OCI-LY7 (cell line): ENCODE data around the gene TLE3. TPM values are rescaled to one million over a fixed set of nuclear protein-coding genes. Genes with fewer than 3 reads are reported as not detected.

Source experiments
- BruUV-seq: library from RNA; stranded (reverse); fragments of 400-500 nt; replicated peaks from 2 replicates; lab custom pipeline; 2021; lab: Mats Ljungman, UMichigan
- CTCF ChIA-PET: fragments of 300-600 bp; sonication (Branson Sonifier 250); formaldehyde crosslinking; loops from one replicate; lab custom pipeline; 2022; ENCODE audit warnings: antibody characterized with exemption; ENCODE audit not compliant: unreplicated experiment; lab: Charles Lee
- POLR2A ChIA-PET: fragments of 300-600 bp; sonication (Branson Sonifier 250); formaldehyde crosslinking; loops from one replicate; lab custom pipeline; 2022; ENCODE audit warnings: antibody characterized with exemption; lab: Charles Lee
- DNase-seq: peaks from one replicate; pipeline ENCODE4 v3.0.0-alpha.2; 2015; ENCODE audit warnings: low spot score
- H2AFZ ChIP-seq: fragments of 200-600 bp; sonication (generic), shearing (Covaris generic); 2 replicates; pipeline ENCODE4 v1.6.1; 2014; ENCODE audit warnings: mild to moderate bottlenecking, antibody characterized with exemption, low read length, moderate library complexity
- H3K27ac ChIP-seq: fragments of 200-600 bp; sonication (generic); 2 replicates; pipeline ENCODE4 v1.5.1; 2014; ENCODE audit warnings: mixed run types, low read depth, mild to moderate bottlenecking, moderate library complexity, low read length, inconsistent platforms; ENCODE audit not compliant: poor library complexity, severe bottlenecking
- H3K36me3 ChIP-seq: fragments of 200-600 bp; sonication (generic); 2 replicates; pipeline ENCODE4 v1.6.1; 2014; ENCODE audit warnings: mild to moderate bottlenecking, antibody characterized with exemption, low read length, moderate library complexity, mixed read lengths; ENCODE audit not compliant: insufficient read depth
- H3K4me1 ChIP-seq: fragments of 200-600 bp; sonication (generic); 2 replicates; pipeline ENCODE4 v1.5.1; 2014; ENCODE audit warnings: mild to moderate bottlenecking, low read length; ENCODE audit not compliant: insufficient read depth, poor library complexity, severe bottlenecking
- H3K4me2 ChIP-seq: fragments of 200-600 bp; sonication (generic); 2 replicates; pipeline ENCODE4 v1.6.1; 2014; ENCODE audit warnings: mild to moderate bottlenecking, low read length
- H3K4me3 ChIP-seq: fragments of 200-600 bp; sonication (generic); 2 replicates; pipeline ENCODE4 v1.5.1; 2014; ENCODE audit warnings: mild to moderate bottlenecking, low read depth, low read length; ENCODE audit not compliant: poor library complexity, severe bottlenecking
- H3K79me2 ChIP-seq: fragments of 200-600 bp; sonication (generic); 2 replicates; pipeline ENCODE4 v1.6.1; 2016; ENCODE audit warnings: low read depth, mild to moderate bottlenecking, low read length, moderate library complexity, mixed read lengths; ENCODE audit not compliant: insufficient read depth
- H3K9me2 ChIP-seq: fragments of 200-600 bp; sonication (generic); 2 replicates; pipeline ENCODE4 v1.6.1; 2016; ENCODE audit warnings: mild to moderate bottlenecking, low read length, mixed read lengths; ENCODE audit not compliant: insufficient read depth
- H3K9me3 ChIP-seq: fragments of 200-600 bp; sonication (generic); 2 replicates; pipeline ENCODE4 v1.6.1; 2014; ENCODE audit warnings: mild to moderate bottlenecking, mixed run types, low read length, mixed read lengths
- H4K20me1 ChIP-seq: fragments of 200-600 bp; sonication (generic); 2 replicates; pipeline ENCODE4 v1.6.1; 2014; ENCODE audit warnings: mild to moderate bottlenecking, antibody characterized with exemption, low read length, moderate library complexity, mixed read lengths; ENCODE audit not compliant: insufficient read depth
- CTCF ChIP-seq: fragments of 200-600 bp; sonication (generic); conservative IDR thresholded peaks from 2 replicates; pipeline ENCODE4 v1.5.1; 2014; ENCODE audit warnings: mild to moderate bottlenecking, antibody characterized with exemption, low read length, moderate library complexity, mixed read lengths
- EZH2phosphoT487 ChIP-seq: fragments of 200-600 bp; sonication (generic); IDR thresholded peaks from 2 replicates; pipeline ENCODE4 v1.6.1; 2018; ENCODE audit warnings: low read depth, borderline replicate concordance, mild to moderate bottlenecking, mixed run types, antibody characterized with exemption, low read length, moderate library complexity, mixed read lengths
- intact Hi-C: fragments of 100-400 bp; cut with micrococcal nuclease; formaldehyde crosslinking; loops from one replicate; pipeline ENCODE4 v1.10.0; 2022; ENCODE audit not compliant: unreplicated experiment
- total RNA-seq, 2 experiments: library from RNA; depleted of rRNA in 1 of 2; stranded (reverse); fragments of >200 nt in 1 of 2; shearing (Covaris generic) in 1 of 2; gene quantifications; 2 replicates each; pipeline ENCODE4 v1.2.3, GENCODE V29; 2014 to 2022

TLE3 gene
- total RNA-seq, 2 experiments from 2014 or later, result 31.9 to 37.9 TPM

- TF ChIP-seq CTCF, result no peak; the same call in 1 of the 2 replicates
- TF ChIP-seq EZH2phosphoT487, result no peak
- Histone ChIP-seq H3K4me1 (peaks cover 83% of the 10 kb centered on the region), H3K9me3 (no peaks in the 10 kb centered on the region), H2AFZ (peak overlapping the region; percentile 53; the same call in 1 of the 2 replicates), H4K20me1 (no peaks in the 10 kb centered on the region), H3K27ac (peak overlapping the region; percentile 81), H3K79me2 (no peaks in the 10 kb centered on the region), H3K36me3 (no peaks in the 10 kb centered on the region), H3K9me2 (no peaks in the 10 kb centered on the region), H3K4me2 (peak overlapping the region; percentile 72), H3K4me3 (peak overlapping the region; percentile 28)
- no TSS peak for BruUV-seq
- ChIA-PET CTCF (interaction anchor here (0.5 kb wide), 1 partner anchor 34 kb away, joined by 3 read pairs; no protein-coding TSS in a partner anchor), POLR2A (interaction anchor here (0.7 to 1.4 kb wide), 5 partner anchors 9 to 258 kb away, joined by 3 to 5 read pairs (median 4); no protein-coding TSS in a partner anchor)
- intact Hi-C loops, result loop anchor here (1.0 to 2.0 kb wide), 3 partner anchors 36 to 134 kb away; no protein-coding TSS in a partner anchor
- peak; percentile 93 for DNase-seq
These were observed 82.7 kb downstream of the TLE3 start for GRCh38 chr15:70014860-70015490.

GRCh38 chr15:70014331-70014730, 83.4 kb downstream of the TLE3 start:
- Histone ChIP-seq H3K4me2 (peak overlapping the region; percentile 72), H3K9me2 (no peaks in the 10 kb centered on the region), H3K9me3 (no peaks in the 10 kb centered on the region), H3K79me2 (no peaks in the 10 kb centered on the region), H3K4me3 (no peak overlapping the region), H3K27ac (peak overlapping the region; percentile 81), H2AFZ (no peak overlapping the region), H4K20me1 (no peaks in the 10 kb centered on the region), H3K36me3 (no peaks in the 10 kb centered on the region), H3K4me1 (peaks cover 77% of the 10 kb centered on the region)
- intact Hi-C loops, result loop anchor here (2.0 kb wide), 1 partner anchor 134 kb away; no protein-coding TSS in a partner anchor
- no peak for DNase-seq
- BruUV-seq, result no TSS peak
- TF ChIP-seq EZH2phosphoT487 (no peak), CTCF (no peak)
- CTCF ChIA-PET, result no interaction called here
- POLR2A ChIA-PET, result interaction anchor here (0.7 to 1.4 kb wide), 3 partner anchors 35 to 258 kb away, joined by 3 to 4 read pairs (median 4); no protein-coding TSS in a partner anchor
